OCI-LY7 (cell line): ENCODE measurements around the gene CA5A. TPM values are rescaled to one million over a fixed set of nuclear protein-coding genes. Genes with fewer than 3 reads are reported as not detected.
A peak's percentile ranks its signal among the peaks of the same experiment; 100 is the strongest.

Source experiments
- BruUV-seq: library from RNA; stranded (reverse); fragments of 400-500 nt; replicated peaks from 2 replicates; lab custom pipeline; 2021; lab: Mats Ljungman, UMichigan
- CTCF ChIA-PET: fragments of 300-600 bp; sonication (Branson Sonifier 250); formaldehyde crosslinking; loops from one replicate; lab custom pipeline; 2022; ENCODE audit warnings: antibody characterized with exemption; ENCODE audit not compliant: unreplicated experiment; lab: Charles Lee
- POLR2A ChIA-PET: fragments of 300-600 bp; sonication (Branson Sonifier 250); formaldehyde crosslinking; loops from one replicate; lab custom pipeline; 2022; ENCODE audit warnings: antibody characterized with exemption; lab: Charles Lee
- DNase-seq: peaks from one replicate; pipeline ENCODE4 v3.0.0-alpha.2; 2015; ENCODE audit warnings: low spot score
- H2AFZ ChIP-seq: fragments of 200-600 bp; sonication (generic), shearing (Covaris generic); 2 replicates; pipeline ENCODE4 v1.6.1; 2014; ENCODE audit warnings: mild to moderate bottlenecking, antibody characterized with exemption, low read length, moderate library complexity
- H3K27ac ChIP-seq: fragments of 200-600 bp; sonication (generic); 2 replicates; pipeline ENCODE4 v1.5.1; 2014; ENCODE audit warnings: mixed run types, low read depth, mild to moderate bottlenecking, moderate library complexity, low read length, inconsistent platforms; ENCODE audit not compliant: poor library complexity, severe bottlenecking
- H3K36me3 ChIP-seq: fragments of 200-600 bp; sonication (generic); 2 replicates; pipeline ENCODE4 v1.6.1; 2014; ENCODE audit warnings: mild to moderate bottlenecking, antibody characterized with exemption, low read length, moderate library complexity, mixed read lengths; ENCODE audit not compliant: insufficient read depth
- H3K4me1 ChIP-seq: fragments of 200-600 bp; sonication (generic); 2 replicates; pipeline ENCODE4 v1.5.1; 2014; ENCODE audit warnings: mild to moderate bottlenecking, low read length; ENCODE audit not compliant: insufficient read depth, poor library complexity, severe bottlenecking
- H3K4me2 ChIP-seq: fragments of 200-600 bp; sonication (generic); 2 replicates; pipeline ENCODE4 v1.6.1; 2014; ENCODE audit warnings: mild to moderate bottlenecking, low read length
- H3K4me3 ChIP-seq: fragments of 200-600 bp; sonication (generic); 2 replicates; pipeline ENCODE4 v1.5.1; 2014; ENCODE audit warnings: mild to moderate bottlenecking, low read depth, low read length; ENCODE audit not compliant: poor library complexity, severe bottlenecking
- H3K79me2 ChIP-seq: fragments of 200-600 bp; sonication (generic); 2 replicates; pipeline ENCODE4 v1.6.1; 2016; ENCODE audit warnings: low read depth, mild to moderate bottlenecking, low read length, moderate library complexity, mixed read lengths; ENCODE audit not compliant: insufficient read depth
- H3K9me2 ChIP-seq: fragments of 200-600 bp; sonication (generic); 2 replicates; pipeline ENCODE4 v1.6.1; 2016; ENCODE audit warnings: mild to moderate bottlenecking, low read length, mixed read lengths; ENCODE audit not compliant: insufficient read depth
- H3K9me3 ChIP-seq: fragments of 200-600 bp; sonication (generic); 2 replicates; pipeline ENCODE4 v1.6.1; 2014; ENCODE audit warnings: mild to moderate bottlenecking, mixed run types, low read length, mixed read lengths
- H4K20me1 ChIP-seq: fragments of 200-600 bp; sonication (generic); 2 replicates; pipeline ENCODE4 v1.6.1; 2014; ENCODE audit warnings: mild to moderate bottlenecking, antibody characterized with exemption, low read length, moderate library complexity, mixed read lengths; ENCODE audit not compliant: insufficient read depth
- CTCF ChIP-seq: fragments of 200-600 bp; sonication (generic); conservative IDR thresholded peaks from 2 replicates; pipeline ENCODE4 v1.5.1; 2014; ENCODE audit warnings: mild to moderate bottlenecking, antibody characterized with exemption, low read length, moderate library complexity, mixed read lengths
- EZH2phosphoT487 ChIP-seq: fragments of 200-600 bp; sonication (generic); IDR thresholded peaks from 2 replicates; pipeline ENCODE4 v1.6.1; 2018; ENCODE audit warnings: low read depth, borderline replicate concordance, mild to moderate bottlenecking, mixed run types, antibody characterized with exemption, low read length, moderate library complexity, mixed read lengths
- intact Hi-C: fragments of 100-400 bp; cut with micrococcal nuclease; formaldehyde crosslinking; loops from one replicate; pipeline ENCODE4 v1.10.0; 2022; ENCODE audit not compliant: unreplicated experiment
- total RNA-seq, 2 experiments: library from RNA; depleted of rRNA in 1 of 2; stranded (reverse); fragments of >200 nt in 1 of 2; shearing (Covaris generic) in 1 of 2; gene quantifications; 2 replicates each; pipeline ENCODE4 v1.2.3, GENCODE V29; 2014 to 2022

CA5A gene
- total RNA-seq, 2 experiments from 2014 or later = not detected

GRCh38 chr16:87842209-87842869 lies 94.0 kb downstream of the CA5A start:
- no peak for TF ChIP-seq CTCF
- TF ChIP-seq EZH2phosphoT487 = no peak
- H3K4me2 ChIP-seq = peak overlapping the region; percentile 59
- no peak overlapping the region for H2AFZ ChIP-seq
- peaks cover 98% of the 10 kb centered on the region for H3K36me3 ChIP-seq
- no TSS peak for BruUV-seq
- CTCF ChIA-PET = interaction anchor here (1.5 kb wide), 1 partner anchor 28 kb away, joined by 3 read pairs; no protein-coding TSS in a partner anchor
- 0 out of 2 replicates have a peak, but pooled peaks cover 9% of the 10 kb centered on the region for H4K20me1 ChIP-seq
- H3K9me3 ChIP-seq = no peaks in the 10 kb centered on the region
- POLR2A ChIA-PET = interaction anchor here (0.9 to 1.3 kb wide), 2 partner anchors 32 to 61 kb away, joined by 4 to 5 read pairs; no protein-coding TSS in a partner anchor
- peak overlapping the region; percentile 61 for H3K27ac ChIP-seq
- DNase-seq = peak; percentile 77
- H3K79me2 ChIP-seq = peaks cover 57% of the 10 kb centered on the region
- peaks cover 40% of the 10 kb centered on the region for H3K4me1 ChIP-seq
- no peaks in the 10 kb centered on the region for H3K9me2 ChIP-seq
- intact Hi-C loops = loop anchor here (2.0 kb wide), 1 partner anchor 64 kb away; no protein-coding TSS in a partner anchor
- peak overlapping the region; percentile 27 for H3K4me3 ChIP-seq

- intact Hi-C loops = loop anchor here (2.0 kb wide), 1 partner anchor 63 kb away; no protein-coding TSS in a partner anchor
Measured at GRCh38 chr16:87841340-87842208, 94.8 kb downstream of the CA5A start.

More at GRCh38 chr16:87841340-87842208, 94.8 kb downstream of the CA5A start:
- Histone ChIP-seq H3K9me3 (no peaks in the 10 kb centered on the region), H3K79me2 (peaks cover 49% of the 10 kb centered on the region), H3K27ac (peak overlapping the region; percentile 61), H3K9me2 (no peaks in the 10 kb centered on the region), H4K20me1 (0 out of 2 replicates have a peak, but pooled peaks cover 5% of the 10 kb centered on the region), H3K4me3 (no peak overlapping the region), H3K4me2 (no peak overlapping the region), H3K4me1 (peaks cover 40% of the 10 kb centered on the region), H3K36me3 (peaks cover 98% of the 10 kb centered on the region), H2AFZ (no peak overlapping the region)
- no peak for TF ChIP-seq EZH2phosphoT487
- no peak for TF ChIP-seq CTCF
- ChIA-PET POLR2A (no interaction called here), CTCF (no interaction called here)
- no peak for DNase-seq
- no TSS peak for BruUV-seq
